Measurements from ENCODE around the gene THRB. TPM values are rescaled to one million over a fixed set of nuclear protein-coding genes. Genes with fewer than 3 reads are reported as not detected.

Gene THRB
- total RNA-seq, 1 donor: 0.36 TPM

- H3K79me2 ChIP-seq (ENCODE audit: insufficient read depth, low read length): no peaks in the 10 kb centered on the region
- no peak overlapping the region for H2AFZ ChIP-seq (ENCODE audit: low read length)
- H3K27me3 ChIP-seq (ENCODE audit: insufficient read depth, low read length): no peaks in the 10 kb centered on the region
- no peaks in the 10 kb centered on the region for H4K20me1 ChIP-seq (ENCODE audit: insufficient read depth, low read length)
- DNase-seq (ENCODE audit: insufficient read length, low spot score, missing footprints): no peak
- H3K36me3 ChIP-seq (ENCODE audit: insufficient read depth, low read length): no peaks in the 10 kb centered on the region
- H3K4me3 ChIP-seq (ENCODE audit: insufficient read depth, low read length): no peak overlapping the region
- no peak for TF ChIP-seq CTCF (IDR thresholded peaks at IDR 0.05; ENCODE audit: extremely low read depth, low read depth, low read length)
- no peak overlapping the region for H3K27ac ChIP-seq (ENCODE audit: low read depth, low read length)
- no peaks in the 10 kb centered on the region for H3K9me3 ChIP-seq (ENCODE audit: low read depth, low read length)
- H3K4me1 ChIP-seq (ENCODE audit: insufficient read depth, low read length): no peaks in the 10 kb centered on the region
- H3K4me2 ChIP-seq (ENCODE audit: insufficient read depth, low read length): no peak overlapping the region
These were observed 114.7 kb downstream of the THRB start for GRCh38 chr3:24379936-24380335.

- Histone ChIP-seq H3K79me2 (ENCODE audit: insufficient read depth, low read length) (no peaks in the 10 kb centered on the region), H4K20me1 (ENCODE audit: insufficient read depth, low read length) (no peaks in the 10 kb centered on the region), H2AFZ (ENCODE audit: low read length) (no peak overlapping the region), H3K4me3 (ENCODE audit: insufficient read depth, low read length) (no peak overlapping the region), H3K27me3 (ENCODE audit: insufficient read depth, low read length) (no peaks in the 10 kb centered on the region), H3K9me3 (ENCODE audit: low read depth, low read length) (no peaks in the 10 kb centered on the region), H3K36me3 (ENCODE audit: insufficient read depth, low read length) (no peaks in the 10 kb centered on the region), H3K27ac (ENCODE audit: low read depth, low read length) (no peak overlapping the region), H3K4me1 (ENCODE audit: insufficient read depth, low read length) (no peaks in the 10 kb centered on the region), H3K4me2 (ENCODE audit: insufficient read depth, low read length) (no peak overlapping the region)
- no peak for DNase-seq (ENCODE audit: insufficient read length, low spot score, missing footprints)
- TF ChIP-seq CTCF (IDR thresholded peaks at IDR 0.05; ENCODE audit: extremely low read depth, low read depth, low read length): no peak
These were observed 116.3 kb downstream of the THRB start for GRCh38 chr3:24378313-24378712.

- DNase-seq (ENCODE audit: insufficient read length, low spot score, missing footprints): no peak
- H3K36me3 ChIP-seq (ENCODE audit: insufficient read depth, low read length): no peaks in the 10 kb centered on the region
- TF ChIP-seq CTCF (IDR thresholded peaks at IDR 0.05; ENCODE audit: extremely low read depth, low read depth, low read length): no peak
- no peaks in the 10 kb centered on the region for H3K27me3 ChIP-seq (ENCODE audit: insufficient read depth, low read length)
- no peaks in the 10 kb centered on the region for H3K4me1 ChIP-seq (ENCODE audit: insufficient read depth, low read length)
- no peak overlapping the region for H3K27ac ChIP-seq (ENCODE audit: low read depth, low read length)
- no peak overlapping the region for H2AFZ ChIP-seq (ENCODE audit: low read length)
- H3K9me3 ChIP-seq (ENCODE audit: low read depth, low read length): no peaks in the 10 kb centered on the region
- H3K79me2 ChIP-seq (ENCODE audit: insufficient read depth, low read length): no peaks in the 10 kb centered on the region
- H3K4me3 ChIP-seq (ENCODE audit: insufficient read depth, low read length): no peak overlapping the region
- H3K4me2 ChIP-seq (ENCODE audit: insufficient read depth, low read length): no peak overlapping the region
- H4K20me1 ChIP-seq (ENCODE audit: insufficient read depth, low read length): no peaks in the 10 kb centered on the region
These were observed 117.2 kb downstream of the THRB start for GRCh38 chr3:24377218-24377993.

GRCh38 chr3:24375947-24376384 is 118.7 kb downstream of the THRB start:
- Histone ChIP-seq H2AFZ (ENCODE audit: low read length) (no peak overlapping the region), H3K27me3 (ENCODE audit: insufficient read depth, low read length) (no peaks in the 10 kb centered on the region), H3K9me3 (ENCODE audit: low read depth, low read length) (no peaks in the 10 kb centered on the region), H3K4me2 (ENCODE audit: insufficient read depth, low read length) (no peak overlapping the region), H4K20me1 (ENCODE audit: insufficient read depth, low read length) (no peaks in the 10 kb centered on the region), H3K27ac (ENCODE audit: low read depth, low read length) (no peak overlapping the region), H3K79me2 (ENCODE audit: insufficient read depth, low read length) (no peaks in the 10 kb centered on the region), H3K4me1 (ENCODE audit: insufficient read depth, low read length) (no peaks in the 10 kb centered on the region), H3K4me3 (ENCODE audit: insufficient read depth, low read length) (no peak overlapping the region), H3K36me3 (ENCODE audit: insufficient read depth, low read length) (no peaks in the 10 kb centered on the region)
- TF ChIP-seq CTCF (IDR thresholded peaks at IDR 0.05; ENCODE audit: extremely low read depth, low read depth, low read length): no peak
- no peak for DNase-seq (ENCODE audit: insufficient read length, low spot score, missing footprints)

All from osteoblast (primary cell).